K562 (cell line): ENCODE results near the gene CCT4. TPM values are rescaled to one million over a fixed set of nuclear protein-coding genes. Genes with fewer than 3 reads are reported as not detected.
A peak's percentile ranks its signal among the peaks of the same experiment; 100 is the strongest.

Source experiments
- BDP1 ChIP-seq: IDR thresholded peaks from 3 replicates; pipeline ENCODE4 v1.6.1; 2011; ENCODE audit not compliant: insufficient read length, insufficient read depth
- BHLHE40 ChIP-seq: IDR thresholded peaks from 2 replicates; pipeline ENCODE4 v1.6.1; 2011; ENCODE audit warnings: low read length, improper control_type of control experiment
- CHD2 ChIP-seq: IDR thresholded peaks from 2 replicates; pipeline ENCODE4 v1.6.1; 2011; ENCODE audit warnings: low read depth, low read length
- CHD4 ChIP-seq: fragments of 200-600 bp; sonication (generic); IDR thresholded peaks from 3 replicates; pipeline ENCODE4 v1.6.1; 2012; ENCODE audit warnings: low read depth, mild to moderate bottlenecking, mixed read lengths, low read length, inconsistent platforms; ENCODE audit not compliant: insufficient read depth, insufficient replicate concordance, poor library complexity, severe bottlenecking
- ESRRB ChIP-seq: fragments of 250-450 bp; sonication (Bioruptor Pico); IDR thresholded peaks from 2 replicates; pipeline ENCODE4 v1.5.0; 2020; ENCODE audit warnings: mild to moderate bottlenecking, moderate library complexity, borderline replicate concordance
- FOXJ3 ChIP-seq: sonication (generic); formaldehyde crosslinking; IDR thresholded peaks from 2 replicates; pipeline ENCODE4 v1.4.0; 2020; ENCODE audit warnings: mild to moderate bottlenecking, missing genetic modification reagents
- FOXM1 ChIP-seq, 2 experiments: fragments of 450-650 bp in 1 of 2; sonication (generic) in 1 of 2; formaldehyde crosslinking in 1 of 2; IDR thresholded peaks; 2 replicates each; pipeline versions ENCODE4 v1.6.1 to v1.9.0; 2017 to 2022; ENCODE audit warnings: low read depth in 2 of 2, mild to moderate bottlenecking in 2 of 2, missing genetic modification reagents in 1 of 2, moderate library complexity in 1 of 2
- HCFC1 ChIP-seq: IDR thresholded peaks from 2 replicates; pipeline ENCODE4 v1.6.1; 2012; ENCODE audit warnings: low read depth, low read length, improper control_type of control experiment
- HNRNPL ChIP-seq: fragments of 200-400 bp; formaldehyde crosslinking; IDR thresholded peaks from 2 replicates; pipeline ENCODE4 v1.6.1; 2017; ENCODE audit warnings: low read depth, mild to moderate bottlenecking, low read length
- KHSRP ChIP-seq: fragments of 450-650 bp; IDR thresholded peaks from 2 replicates; pipeline ENCODE4 v1.6.1; 2017
- MCM7 ChIP-seq, 2 experiments: fragments of 450-650 bp; IDR thresholded peaks; 2 replicates each; pipeline ENCODE4 v1.6.1; 2016 to 2018
- MTA1 ChIP-seq: fragments of 450-650 bp; IDR thresholded peaks from 2 replicates; pipeline ENCODE4 v1.6.1; 2017; ENCODE audit warnings: borderline replicate concordance
- NCOA6 ChIP-seq: fragments of 450-650 bp; IDR thresholded peaks from 2 replicates; pipeline ENCODE4 v1.6.1; 2017; ENCODE audit warnings: mild to moderate bottlenecking
- PML ChIP-seq: IDR thresholded peaks from 2 replicates; pipeline ENCODE4 v1.6.1; 2012; ENCODE audit warnings: low read length, inconsistent platforms
- RAD51 ChIP-seq: fragments of 450-650 bp; IDR thresholded peaks from 2 replicates; pipeline ENCODE4 v1.7.1; 2016; ENCODE audit warnings: low read depth, mild to moderate bottlenecking, borderline replicate concordance
- SAP30 ChIP-seq: fragments of 200-600 bp; sonication (generic); IDR thresholded peaks from 2 replicates; pipeline ENCODE4 v1.6.1; 2012; ENCODE audit warnings: borderline replicate concordance, low read depth, mild to moderate bottlenecking, moderate library complexity, low read length, control low read depth, inconsistent platforms; ENCODE audit not compliant: insufficient read depth, poor library complexity, severe bottlenecking
- STAT5B ChIP-seq: fragments of 250-450 bp; sonication (Bioruptor Pico); IDR thresholded peaks from 2 replicates; pipeline ENCODE4 v1.8.0; 2021; ENCODE audit warnings: mild to moderate bottlenecking, inconsistent platforms
- TEAD4 ChIP-seq, 2 experiments: sonication (generic) in 1 of 2; formaldehyde crosslinking in 1 of 2; IDR thresholded peaks; 2 replicates each; pipeline versions ENCODE4 v1.6.1 to v1.8.0; 2012 to 2022; ENCODE audit warnings: borderline replicate concordance in 1 of 2, inconsistent platforms in 1 of 2, low read length in 1 of 2, mild to moderate bottlenecking in 1 of 2, missing genetic modification reagents in 1 of 2
- ZNF551 ChIP-seq: fragments of 250-450 bp; sonication (Bioruptor Pico); IDR thresholded peaks from 2 replicates; pipeline ENCODE4 v1.5.0; 2021; ENCODE audit warnings: mild to moderate bottlenecking, moderate library complexity
- ZNF584 ChIP-seq: fragments of 200-800 bp; sonication (Bioruptor generic); IDR thresholded peaks from 2 replicates; pipeline ENCODE4 v1.6.1; 2016; ENCODE audit warnings: low read depth, mild to moderate bottlenecking, missing genetic modification characterization, missing compliant biosample characterization
- ZNF655 ChIP-seq: fragments of 250-450 bp; sonication (Bioruptor Pico); IDR thresholded peaks from 2 replicates; pipeline ENCODE4 v1.5.0; 2021
- ZNF695 ChIP-seq: fragments of 450-650 bp; formaldehyde crosslinking; IDR thresholded peaks from 2 replicates; pipeline ENCODE4 v1.4.0; 2020; ENCODE audit warnings: mild to moderate bottlenecking, moderate library complexity
- polyA plus RNA-seq, 8 experiments: library from polyadenylated mRNA; depleted of rRNA in 4 of 8; stranded (reverse) in 5 of 8; unstranded in 3 of 8; fragments of >200 nt; fragmentation: Nextera tagmentation in 2 of 8; fragmentation: Illumina TruSeq in 1 of 8; extraction: Ambion mirVana in 2 of 8; extraction: Trizol in 1 of 8; gene quantifications; 2 replicates each; pipeline versions ENCODE4 v1.2.1 to v1.2.3, GENCODE V29; 2011 to 2014; ENCODE audit warnings: inconsistent platforms in 1 of 8, missing spikeins in 1 of 8
- total RNA-seq, 7 experiments: library from RNA; depleted of rRNA in 6 of 7; stranded (reverse); fragments of >200 nt in 6 of 7; fragmentation: Illumina TruSeq in 2 of 7; extraction: Trizol in 2 of 7; gene quantifications; 2 replicates each; pipeline versions ENCODE4 v1.2.1 to v1.2.3, GENCODE V29; 2011 to 2021; ENCODE audit warnings: low replicate concordance in 1 of 7
- TF ChIP-seq, protein P1 (sequence below): sonication (generic); formaldehyde crosslinking; IDR thresholded peaks from 2 replicates; pipeline ENCODE4 v1.8.0; 2022; ENCODE audit warnings: mild to moderate bottlenecking, low read depth, missing genetic modification reagents
- TF ChIP-seq, protein P2 (sequence below): IDR thresholded peaks from 2 replicates; pipeline ENCODE4 v1.6.1; 2011; ENCODE audit not compliant: insufficient read length; ENCODE audit errors: extremely low read depth
- TF ChIP-seq, protein P3 (sequence below): sonication (generic); formaldehyde crosslinking; IDR thresholded peaks from 2 replicates; pipeline ENCODE4 v1.8.1; 2022; ENCODE audit warnings: missing genetic modification reagents

The CCT4 gene
- total and polyA plus RNA-seq, 9 of the 15 experiments (the other 6 are each of a cell fraction or from before 2014, with no cell fraction given), result 101 to 368 (median 303) TPM

- TF ChIP-seq CHD4 (no peak), MCM7 (IDR thresholded peaks at IDR 0.05) (no peak), PML (no peak), MTA1 (no peak), SAP30 (peak; percentile 51), BHLHE40 (no peak), FOXM1 (IDR thresholded peaks at IDR 0.05; ENCODE audit: low read depth) (no peak), FOXM1 (CRISPR knock-in tag; IDR thresholded peaks at IDR 0.05; ENCODE audit: low read depth) (no peak), BDP1 (no peak), RAD51 (no peak), HCFC1 (peak; percentile 60), ZNF584 (CRISPR knock-in tag) (no peak), ZNF695 (no peak), TEAD4 (IDR thresholded peaks at IDR 0.05; ENCODE audit: low read length) (no peak), TEAD4 (CRISPR knock-in tag; IDR thresholded peaks at IDR 0.05; ENCODE audit: borderline replicate concordance) (no peak), HNRNPL (no peak), KHSRP (no peak), ESRRB (no peak), CHD2 (no peak), FOXJ3 (CRISPR knock-in tag) (no peak), ZNF655 (CRISPR knock-in tag) (no peak), NCOA6 (no peak), STAT5B (CRISPR knock-in tag) (no peak), ZNF551 (CRISPR knock-in tag) (no peak)
- TF ChIP-seq, protein P1, sequence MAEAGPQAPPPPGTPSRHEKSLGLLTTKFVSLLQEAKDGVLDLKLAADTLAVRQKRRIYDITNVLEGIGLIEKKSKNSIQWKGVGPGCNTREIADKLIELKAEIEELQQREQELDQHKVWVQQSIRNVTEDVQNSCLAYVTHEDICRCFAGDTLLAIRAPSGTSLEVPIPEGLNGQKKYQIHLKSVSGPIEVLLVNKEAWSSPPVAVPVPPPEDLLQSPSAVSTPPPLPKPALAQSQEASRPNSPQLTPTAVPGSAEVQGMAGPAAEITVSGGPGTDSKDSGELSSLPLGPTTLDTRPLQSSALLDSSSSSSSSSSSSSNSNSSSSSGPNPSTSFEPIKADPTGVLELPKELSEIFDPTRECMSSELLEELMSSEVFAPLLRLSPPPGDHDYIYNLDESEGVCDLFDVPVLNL (CRISPR knock-in tag), result no peak
- TF ChIP-seq, protein P2, sequence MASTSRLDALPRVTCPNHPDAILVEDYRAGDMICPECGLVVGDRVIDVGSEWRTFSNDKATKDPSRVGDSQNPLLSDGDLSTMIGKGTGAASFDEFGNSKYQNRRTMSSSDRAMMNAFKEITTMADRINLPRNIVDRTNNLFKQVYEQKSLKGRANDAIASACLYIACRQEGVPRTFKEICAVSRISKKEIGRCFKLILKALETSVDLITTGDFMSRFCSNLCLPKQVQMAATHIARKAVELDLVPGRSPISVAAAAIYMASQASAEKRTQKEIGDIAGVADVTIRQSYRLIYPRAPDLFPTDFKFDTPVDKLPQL, result no peak
- TF ChIP-seq, protein P3, sequence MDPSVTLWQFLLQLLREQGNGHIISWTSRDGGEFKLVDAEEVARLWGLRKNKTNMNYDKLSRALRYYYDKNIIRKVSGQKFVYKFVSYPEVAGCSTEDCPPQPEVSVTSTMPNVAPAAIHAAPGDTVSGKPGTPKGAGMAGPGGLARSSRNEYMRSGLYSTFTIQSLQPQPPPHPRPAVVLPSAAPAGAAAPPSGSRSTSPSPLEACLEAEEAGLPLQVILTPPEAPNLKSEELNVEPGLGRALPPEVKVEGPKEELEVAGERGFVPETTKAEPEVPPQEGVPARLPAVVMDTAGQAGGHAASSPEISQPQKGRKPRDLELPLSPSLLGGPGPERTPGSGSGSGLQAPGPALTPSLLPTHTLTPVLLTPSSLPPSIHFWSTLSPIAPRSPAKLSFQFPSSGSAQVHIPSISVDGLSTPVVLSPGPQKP (CRISPR knock-in tag), result no peak
Measured at GRCh38 chr2:61905372-61906185, 17.1 kb upstream of the CCT4 start, which contains the start of gene COMMD1 (continued).
